ENCODE measurements around the gene KLC4. TPM values are rescaled to one million over a fixed set of nuclear protein-coding genes. Genes with fewer than 3 reads are reported as not detected.

Gene KLC4
- total RNA-seq, 6 donors from 2014 or later: 31.2 to 155 (median 37.7) TPM

- Histone ChIP-seq H3K36me3 (peaks cover 7 to 41% (median 22%) of the 10 kb centered on the region in 4 donors), H3K27ac (no peak overlapping the region), H3K27me3 (no peaks in the 10 kb centered on the region), H3K4me3 (no peak overlapping the region), H3K4me1 (peaks cover 20 to 29% (median 25%) of the 10 kb centered on the region in 4 donors), H3K9me3 (no peaks in the 10 kb centered on the region)
- DNase-seq (no peak), ATAC-seq (ENCODE audit: low FRiP score in 2 of 2) (no peak)
- WGBS, 2 donors: 72 to 82% methylated on average over 2 of the region's 2 CpGs
- TF ChIP-seq POLR2AphosphoS5 (IDR thresholded peaks at IDR 0.05): no peak
- no peak for TF ChIP-seq EP300 (IDR thresholded peaks at IDR 0.05)
- no peak for TF ChIP-seq CTCF (IDR thresholded peaks at IDR 0.05)
- TF ChIP-seq POLR2A (IDR thresholded peaks at IDR 0.05): no peak
These were observed 2.4 kb downstream of the KLC4 start for GRCh38 chr6:43061861-43062260.

GRCh38 chr6:43062818-43063217, 3.4 kb downstream of the KLC4 start:
- 96 to 97% methylated on average over 11 to 12 of the region's 12 CpGs for WGBS, 2 donors
- Histone ChIP-seq H3K36me3 (peaks cover 7 to 32% (median 17%) of the 10 kb centered on the region in 4 donors), H3K4me1 (peaks cover 20 to 27% (median 24%) of the 10 kb centered on the region in 4 donors), H3K9me3 (no peaks in the 10 kb centered on the region), H3K27me3 (no peaks in the 10 kb centered on the region), H3K4me3 (no peak overlapping the region), H3K27ac (no peak overlapping the region)
- TF ChIP-seq EP300 (IDR thresholded peaks at IDR 0.05) (no peak), CTCF (IDR thresholded peaks at IDR 0.05) (no peak), POLR2A (IDR thresholded peaks at IDR 0.05) (no peak), POLR2AphosphoS5 (IDR thresholded peaks at IDR 0.05) (no peak)
- ATAC-seq (ENCODE audit: low FRiP score in 2 of 2) (no peak), DNase-seq (no peak)

- peak in 1 of 2 donors; percentile 39 for ATAC-seq (ENCODE audit: low FRiP score in 2 of 2)
- TF ChIP-seq EP300 (IDR thresholded peaks at IDR 0.05) (no peak), POLR2A (IDR thresholded peaks at IDR 0.05) (no peak), CTCF (IDR thresholded peaks at IDR 0.05) (peak in 4 of 6 experiments; percentile 12 to 41 (median 28)), POLR2AphosphoS5 (IDR thresholded peaks at IDR 0.05) (no peak)
- DNase-seq: no peak
- WGBS, 2 donors: 60 to 64% methylated on average over 6 of the region's 6 CpGs
- H3K4me3 ChIP-seq: no peak overlapping the region
- no peak overlapping the region for H3K27ac ChIP-seq
- H3K4me1 ChIP-seq: no peaks in the 10 kb centered on the region
- H3K36me3 ChIP-seq: peaks cover 7 to 49% (median 22%) of the 10 kb centered on the region in 4 donors
- no peaks in the 10 kb centered on the region for H3K27me3 ChIP-seq
- H3K9me3 ChIP-seq: no peaks in the 10 kb centered on the region
These were observed 10.7 kb downstream of the KLC4 start for GRCh38 chr6:43070028-43070632.

- WGBS, 2 donors: 55 to 69% methylated on average over 4 to 6 of the region's 6 CpGs
- no peak for DNase-seq
- H3K4me1 ChIP-seq: peaks cover 11 to 25% (median 21%) of the 10 kb centered on the region in 4 donors
- peak; percentile 37 to 48 for ATAC-seq (ENCODE audit: low FRiP score in 2 of 2)
- no peaks in the 10 kb centered on the region for H3K9me3 ChIP-seq
- peak overlapping the region; percentile 48 to 86 (median 72) for H3K27ac ChIP-seq
- H3K4me3 ChIP-seq: no peak overlapping the region
- peaks cover 0 to 10% (median 1%) of the 10 kb centered on the region in 4 donors for H3K27me3 ChIP-seq
- H3K36me3 ChIP-seq: peaks cover 0 to 32% (median 4%) of the 10 kb centered on the region in 4 donors
- TF ChIP-seq POLR2AphosphoS5 (IDR thresholded peaks at IDR 0.05) (peak in 1 of 2 donors; percentile 29), EP300 (IDR thresholded peaks at IDR 0.05) (no peak)
These were observed 15.6 kb downstream of the KLC4 start for GRCh38 chr6:43074847-43075669.
